NCI-H1436 treated with DMSO at 0.1 percent for 48 hours (cell line): ENCODE results near the gene KPNA3.

Source experiments
- DNase-seq: peaks from one replicate; lab custom pipeline; 2025; lab: John Stamatoyannopoulos, UW

Gene KPNA3

DNA sequence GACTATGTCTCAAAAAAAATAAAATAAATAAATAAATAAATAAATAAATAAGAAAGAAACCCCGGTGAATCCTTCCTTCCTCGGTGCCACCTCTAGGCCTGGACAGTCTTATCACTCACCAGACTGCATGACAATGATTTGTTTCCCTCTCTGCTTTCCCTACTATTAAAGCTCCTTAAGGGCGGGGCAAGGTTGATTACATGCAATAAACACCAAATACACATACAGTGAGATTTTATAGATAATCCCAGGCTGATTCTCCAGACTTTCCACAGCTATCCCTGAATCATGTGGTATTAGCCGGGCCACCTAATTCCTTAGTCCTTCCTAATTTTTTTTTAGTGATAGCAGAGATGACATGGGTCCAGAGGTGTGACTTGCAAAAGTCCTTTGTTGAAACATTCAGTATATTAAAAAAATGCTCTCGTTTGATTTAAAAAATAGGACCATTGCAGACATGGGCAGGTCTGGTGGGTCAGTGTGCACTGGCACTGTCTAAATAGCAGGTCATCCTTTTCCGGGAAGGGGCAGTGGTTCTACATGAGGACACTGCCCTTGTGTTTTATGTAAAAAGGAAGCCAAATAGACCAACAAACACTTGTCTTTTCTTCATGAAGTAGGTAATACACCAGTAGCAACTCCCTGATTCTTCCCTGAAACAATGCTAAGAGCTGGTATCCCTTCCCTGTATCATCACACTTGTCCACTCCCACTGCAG is 115.7 kb downstream of the KPNA3 start:
- no peak for DNase-seq

DNA sequence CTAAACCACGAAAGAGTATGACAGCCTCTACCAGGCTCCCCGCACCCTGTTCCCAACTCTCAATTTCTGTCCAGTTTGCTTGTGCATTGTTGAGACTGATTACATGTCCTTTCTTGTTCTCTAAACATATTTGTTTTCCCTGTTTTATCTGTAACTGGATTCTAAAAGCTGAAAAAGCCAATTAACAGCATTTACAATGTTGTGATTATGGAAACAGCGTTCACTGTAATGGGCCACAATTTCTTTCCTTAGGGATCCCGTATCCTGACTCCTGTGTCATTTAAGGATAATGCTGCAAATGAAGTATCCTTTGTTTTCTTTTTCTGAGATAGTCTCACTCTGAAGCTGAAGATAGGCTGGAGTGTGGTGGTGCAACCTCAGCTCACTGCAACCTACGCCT is 121.7 kb downstream of the KPNA3 start:
- no peak for DNase-seq

DNA sequence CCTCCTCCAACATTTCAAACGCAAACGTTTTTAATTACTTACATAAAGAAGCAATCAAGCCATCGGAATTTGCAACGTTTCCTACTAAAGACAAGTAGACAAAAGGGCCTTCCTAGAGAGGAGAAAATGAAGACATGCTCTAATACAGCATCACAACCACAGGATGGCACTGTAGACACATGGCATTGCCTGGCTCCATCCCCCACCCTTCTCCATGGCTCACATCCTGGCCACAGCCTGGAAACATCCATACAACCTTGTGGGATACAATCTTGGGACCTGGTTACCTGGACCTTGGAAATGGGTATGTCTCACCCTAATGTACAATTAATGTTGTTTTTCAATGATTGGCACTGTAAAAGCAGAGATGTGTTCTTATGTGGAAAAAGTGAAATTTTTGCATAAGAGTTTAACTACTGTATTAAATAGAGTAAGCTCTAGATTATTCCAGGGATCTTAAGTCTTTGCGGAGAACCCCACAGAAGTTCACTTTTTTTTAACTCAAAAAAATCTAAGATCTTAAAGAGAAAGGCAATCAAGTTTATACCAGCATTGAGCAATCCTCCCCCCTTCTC is 122.7 kb downstream of the KPNA3 start:
- DNase-seq: no peak

DNA sequence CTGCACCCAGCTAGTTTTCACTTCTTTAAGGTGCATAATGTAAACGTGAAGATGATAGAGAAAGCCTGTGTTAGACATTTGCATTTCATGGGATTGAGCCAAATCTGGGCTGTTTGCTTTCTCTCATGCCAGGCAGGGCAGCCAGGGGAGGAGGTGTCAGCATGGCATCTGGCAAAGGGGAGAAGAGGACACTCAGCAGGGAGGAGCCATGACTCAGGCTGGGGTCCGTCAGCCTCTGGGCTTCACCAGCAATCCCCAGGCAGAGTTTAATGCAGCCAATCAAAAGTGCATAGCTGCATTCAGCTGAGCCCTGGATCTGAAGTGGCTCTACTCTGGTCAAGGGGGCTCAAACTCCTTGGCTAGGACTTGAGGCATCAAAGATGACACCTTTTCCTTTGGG is 124.7 kb downstream of the KPNA3 start:
- no peak for DNase-seq

DNA sequence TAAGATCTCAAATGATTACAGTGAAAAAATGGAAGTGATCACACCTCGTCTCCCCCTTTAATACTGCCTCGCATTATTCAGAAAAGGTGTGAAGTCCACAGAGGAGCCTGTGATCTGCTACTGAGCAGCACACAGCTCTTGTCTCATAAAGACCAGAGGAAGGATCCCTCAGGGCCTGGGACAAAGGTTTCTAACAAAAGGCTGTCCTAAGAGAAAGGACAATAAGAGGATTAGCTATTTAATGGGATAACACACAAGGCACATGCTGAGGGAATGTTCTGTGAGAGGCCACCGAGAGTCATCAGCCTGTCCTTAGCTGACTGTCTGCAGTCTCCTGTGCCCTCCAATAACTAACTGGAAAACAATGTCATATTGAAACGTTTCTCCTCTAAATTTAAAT is 127.9 kb downstream of the KPNA3 start:
- DNase-seq: no peak

DNA sequence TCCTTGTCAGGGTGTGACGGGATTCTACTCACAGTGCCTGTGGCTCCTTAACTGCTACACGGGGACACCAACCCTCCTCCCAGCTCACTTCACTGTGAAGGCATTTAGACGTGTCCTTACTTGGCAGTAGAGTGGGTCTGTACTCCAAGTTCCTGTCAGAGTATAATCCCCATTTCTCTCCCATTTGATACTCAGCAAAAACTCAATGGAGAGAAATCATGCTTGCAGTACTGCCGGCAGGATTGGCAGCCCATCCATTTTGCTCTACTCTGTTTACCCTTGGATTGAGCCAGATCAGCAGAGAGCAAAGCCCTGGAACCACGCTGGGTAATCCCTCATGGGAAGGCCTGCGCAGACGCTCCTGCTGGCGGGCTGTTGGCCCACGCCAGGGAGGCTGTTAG is 135.2 kb downstream of the KPNA3 start:
- DNase-seq: no peak

DNA sequence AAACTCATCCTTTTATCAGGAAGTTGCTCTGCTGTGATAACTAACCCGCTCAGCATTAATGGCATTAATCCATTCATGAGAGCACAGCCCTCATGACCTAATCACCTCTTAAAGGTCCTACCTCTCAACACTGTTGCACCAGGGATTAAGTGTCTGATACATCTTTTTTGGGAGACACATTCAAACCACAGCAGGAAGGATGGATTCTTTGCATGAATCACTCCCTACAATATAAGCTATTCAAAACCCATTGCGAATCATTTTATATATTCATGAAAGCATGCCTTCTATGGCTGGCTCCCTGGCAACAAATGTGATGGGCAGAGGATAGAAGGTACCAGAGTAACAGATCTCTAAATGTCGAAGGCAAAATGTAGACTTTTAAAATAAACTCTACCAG is 136.6 kb downstream of the KPNA3 start:
- DNase-seq: no peak

DNA sequence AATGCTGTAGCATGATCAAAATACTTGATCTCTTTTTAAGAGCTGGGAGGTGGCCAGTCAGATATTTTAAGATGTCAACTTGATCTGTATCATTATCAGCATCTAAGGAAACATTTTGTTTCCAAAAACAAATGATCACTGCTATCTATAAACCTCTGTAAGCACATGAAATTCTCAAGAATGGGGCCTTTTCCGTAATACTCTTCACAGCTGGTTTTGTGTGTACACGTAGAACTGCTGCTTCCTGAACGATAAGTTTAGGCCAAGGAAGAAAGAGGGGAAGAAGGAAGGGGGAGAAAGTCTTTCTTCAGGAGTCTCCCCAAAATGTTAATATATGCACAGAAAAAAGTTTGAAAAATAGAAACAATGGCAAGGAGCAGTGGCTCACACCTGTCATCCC is 138.5 kb downstream of the KPNA3 start:
- no peak for DNase-seq

DNA sequence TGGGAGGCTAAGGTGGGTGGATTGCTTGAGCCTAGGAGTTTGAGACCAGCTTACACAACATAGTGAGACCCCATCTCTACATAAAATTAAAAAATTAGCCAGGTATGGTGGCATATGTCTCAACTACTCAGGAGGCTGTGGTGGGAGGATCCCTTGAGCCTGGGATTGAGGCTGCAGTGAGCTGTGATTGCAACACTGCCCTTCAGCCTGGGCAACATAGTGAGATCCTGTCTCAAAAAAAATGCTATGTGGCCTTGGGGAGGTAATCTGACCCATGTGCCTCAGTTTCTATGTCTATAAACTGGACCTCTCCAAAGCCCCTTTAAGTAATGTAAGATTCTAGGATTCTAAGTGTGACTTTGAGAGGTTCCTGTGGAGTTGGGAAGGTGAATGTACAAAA is 139.0 kb downstream of the KPNA3 start:
- DNase-seq: no peak

DNA sequence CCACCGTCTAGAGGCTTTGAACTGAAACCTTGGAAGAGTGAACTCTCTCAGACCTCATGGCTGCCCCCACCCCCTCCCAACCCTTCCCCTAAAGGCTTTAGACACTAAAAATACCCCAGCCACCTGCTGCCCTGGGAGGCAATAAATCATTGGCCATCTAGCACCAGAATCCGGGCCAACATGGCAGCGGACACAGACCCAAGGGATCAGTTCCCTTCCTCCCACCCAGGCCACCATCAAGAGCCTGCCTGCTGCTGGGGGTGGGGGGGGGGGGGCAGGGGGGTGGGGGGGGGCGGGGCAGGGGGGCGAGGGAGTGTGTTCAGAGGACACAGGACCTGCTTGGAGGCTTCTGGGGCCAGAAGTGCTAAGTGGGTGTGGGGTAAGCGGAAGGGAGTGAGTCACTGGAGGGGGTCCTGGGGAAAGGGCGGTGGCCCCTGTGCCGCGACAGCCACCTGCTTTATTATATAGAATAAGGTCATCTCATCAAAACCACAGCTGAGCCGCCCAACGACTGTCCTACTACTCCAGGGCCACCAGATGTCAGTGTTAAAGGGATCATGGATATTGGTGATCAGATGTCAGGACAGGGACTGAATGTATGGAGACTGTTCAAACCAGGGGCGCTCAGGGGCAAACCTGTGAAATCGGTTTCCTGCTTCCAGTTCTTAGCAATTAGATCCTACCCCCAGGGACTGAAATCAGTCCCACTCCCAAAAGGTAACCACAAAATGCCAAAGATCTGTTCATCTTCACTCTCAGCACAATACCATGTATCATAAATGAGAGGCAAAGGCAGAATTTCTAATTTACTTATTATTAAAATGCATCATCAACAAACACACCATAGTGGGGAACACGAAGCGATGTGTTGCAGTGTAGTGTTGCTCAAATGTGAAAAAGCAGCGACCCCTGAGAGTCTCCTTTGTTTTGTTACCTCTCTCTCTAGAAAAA is 139.9 kb downstream of the KPNA3 start:
- DNase-seq: no peak

DNA sequence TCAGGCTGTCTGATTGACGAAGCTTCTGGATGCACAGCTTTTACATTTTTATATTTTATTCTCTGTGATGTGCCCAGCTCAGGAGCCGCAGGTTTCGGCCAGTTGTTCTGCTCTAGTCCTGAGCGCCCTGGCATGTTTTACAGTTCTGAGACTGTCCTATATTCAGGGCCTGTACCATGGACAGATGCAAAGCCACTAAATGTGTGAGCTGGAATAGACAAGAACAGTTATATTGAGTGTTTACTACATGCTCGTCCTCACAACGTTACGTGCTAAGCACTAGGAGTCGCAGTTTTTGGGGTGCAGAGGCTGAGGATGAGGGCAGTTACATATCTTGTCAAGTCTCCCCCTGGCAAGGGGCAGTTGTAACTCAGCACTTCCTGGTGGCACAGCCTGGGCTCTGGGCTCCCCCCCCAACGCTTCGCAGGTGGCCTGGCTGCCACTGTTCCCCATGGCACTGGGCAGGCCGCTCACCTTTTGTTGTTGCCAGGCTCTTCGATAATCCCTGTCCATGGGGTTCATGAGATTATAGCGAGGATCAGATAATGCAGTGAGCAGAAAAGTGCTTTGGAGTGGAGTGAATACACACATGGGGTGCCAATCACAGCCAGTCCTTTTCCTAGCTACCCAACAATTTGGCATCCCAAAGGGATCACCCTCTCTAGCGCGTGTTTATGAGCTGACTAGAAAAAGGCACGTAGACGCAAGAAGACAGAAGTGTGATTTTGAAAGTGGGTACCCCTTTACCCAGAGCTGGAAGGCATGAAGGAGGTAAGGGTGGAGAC is 140.7 kb downstream of the KPNA3 start:
- no peak for DNase-seq

DNA sequence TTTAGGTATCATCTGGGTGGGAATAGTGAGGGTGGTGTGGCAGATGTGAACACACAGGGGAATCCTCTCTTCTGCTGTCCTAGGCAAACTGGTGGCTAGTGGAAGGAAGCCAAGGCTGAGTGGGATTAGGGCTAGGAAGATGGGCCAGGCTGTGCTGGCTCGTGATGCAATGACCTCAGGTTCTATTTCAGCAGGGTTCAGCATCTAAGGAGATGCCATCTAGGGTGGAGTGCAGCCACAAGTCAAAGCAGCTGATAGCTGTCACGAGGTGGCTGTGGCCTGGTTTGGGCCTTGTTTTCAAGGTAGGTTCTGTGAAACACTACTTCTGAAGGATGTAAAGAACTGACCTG is 142.5 kb downstream of the KPNA3 start:
- DNase-seq: no peak
